ENCODE data around the gene RNF34.
A peak's percentile ranks its signal among the peaks of the same experiment; 100 is the strongest.

The RNF34 gene

GRCh38 chr12:121388421-121388981 lies 11.4 kb upstream of the RNF34 start:
- DNase-seq: no peak

GRCh38 chr12:121390856-121391255 lies 9.1 kb upstream of the RNF34 start:
- DNase-seq: no peak

GRCh38 chr12:121391619-121392324 lies 8.1 kb upstream of the RNF34 start:
- DNase-seq: no peak

GRCh38 chr12:121392325-121392716 lies 7.6 kb upstream of the RNF34 start:
- no peak for DNase-seq

GRCh38 chr12:121397521-121397920 lies 2.4 kb upstream of the RNF34 start:
- no peak for DNase-seq

GRCh38 chr12:121398355-121398754 lies 1.6 kb upstream of the RNF34 start:
- no peak for DNase-seq

GRCh38 chr12:121400332-121401139 lies 618 bp downstream of the RNF34 start:
- peak in 25 of 51 donors; percentile 6 to 59 (median 30) for DNase-seq

GRCh38 chr12:121403721-121404120 lies 3.8 kb downstream of the RNF34 start:
- DNase-seq: no peak

GRCh38 chr12:121404734-121405133 lies 4.8 kb downstream of the RNF34 start:
- DNase-seq: peak in 1 of 51 donors; percentile 5

GRCh38 chr12:121405211-121405610 lies 5.3 kb downstream of the RNF34 start:
- DNase-seq: no peak

GRCh38 chr12:121413917-121414316 lies 14.0 kb downstream of the RNF34 start:
- no peak for DNase-seq

- no peak for DNase-seq
Observed at GRCh38 chr12:121417847-121418246, 17.9 kb downstream of the RNF34 start.

- no peak for DNase-seq
Observed at GRCh38 chr12:121420109-121420508, 20.2 kb downstream of the RNF34 start.

GRCh38 chr12:121423253-121423652 lies 23.3 kb downstream of the RNF34 start:
- peak in 13 of 51 donors; percentile 5 to 47 (median 25) for DNase-seq

- peak in 4 of 51 donors; percentile 16 to 38 (median 24) for DNase-seq
Observed at GRCh38 chr12:121423682-121424623, 24.0 kb downstream of the RNF34 start.

- no peak for DNase-seq
Observed at GRCh38 chr12:121424624-121424975, 24.7 kb downstream of the RNF34 start.

- DNase-seq: no peak
Observed at GRCh38 chr12:121427556-121428050, 27.7 kb downstream of the RNF34 start.

- DNase-seq: no peak
Observed at GRCh38 chr12:121428883-121429282, 29.0 kb downstream of the RNF34 start.

GRCh38 chr12:121430833-121431415 lies 31.0 kb downstream of the RNF34 start:
- DNase-seq: no peak

- DNase-seq: no peak
Observed at GRCh38 chr12:121432740-121433480, 33.0 kb downstream of the RNF34 start.

Data from hypothalamus (tissue), 51 donors.